Retina (tissue), 1 donor: ENCODE data around the gene FOXRED1.
"Not testable (repeated sequence)": the region's sequence is repeated elsewhere in the genome, so short reads cannot be mapped to it uniquely, and the experiment has no call there.

Source experiments
- DNase-seq: peaks from one replicate; pipeline ENCODE4 v3.0.0-alpha.2; 2016

Gene FOXRED1

GRCh38 chr11:126277780-126278179 lies 8.8 kb downstream of the FOXRED1 start:
- peak; percentile 40 for DNase-seq

GRCh38 chr11:126279191-126279590 lies 10.2 kb downstream of the FOXRED1 start:
- DNase-seq = no peak

- no peak for DNase-seq
These were observed 11.6 kb downstream of the FOXRED1 start for GRCh38 chr11:126280595-126280994.

- no peak for DNase-seq
These were observed 12.3 kb downstream of the FOXRED1 start for GRCh38 chr11:126281245-126281644.

GRCh38 chr11:126281666-126282175 lies 12.8 kb downstream of the FOXRED1 start:
- DNase-seq = no peak

- DNase-seq = peak; percentile 82
These were observed 13.4 kb downstream of the FOXRED1 start for GRCh38 chr11:126282361-126282735.

- DNase-seq = peak; percentile 86
These were observed 14.0 kb downstream of the FOXRED1 start, which contains the start of gene TIRAP for GRCh38 chr11:126282736-126283591. TIRAP (plus strand) TSS chr11:126283093; CDS start chr11:126290895, 7,802 bp downstream.

GRCh38 chr11:126284829-126285228 lies 15.9 kb downstream of the FOXRED1 start:
- no peak for DNase-seq

GRCh38 chr11:126288237-126288636 lies 19.3 kb downstream of the FOXRED1 start:
- no peak for DNase-seq

- no peak for DNase-seq
These were observed 21.9 kb downstream of the FOXRED1 start for GRCh38 chr11:126290887-126291286.

- DNase-seq = no peak
These were observed 24.8 kb downstream of the FOXRED1 start for GRCh38 chr11:126293726-126294125.

- DNase-seq = no peak
These were observed 28.1 kb downstream of the FOXRED1 start for GRCh38 chr11:126297004-126297403.

- DNase-seq = peak; percentile 98
These were observed 34.9 kb downstream of the FOXRED1 start, which contains the start of gene DCPS for GRCh38 chr11:126303623-126304456. DCPS (plus strand) TSS chr11:126304060; CDS start chr11:126304081, 21 bp downstream.

- DNase-seq = peak; percentile 43
These were observed 35.6 kb downstream of the FOXRED1 start for GRCh38 chr11:126304457-126305075.

GRCh38 chr11:126305699-126306098 lies 36.7 kb downstream of the FOXRED1 start:
- DNase-seq = no peak

- DNase-seq = no peak
These were observed 38.8 kb downstream of the FOXRED1 start for GRCh38 chr11:126307706-126308105.

GRCh38 chr11:126308271-126308671 lies 39.3 kb downstream of the FOXRED1 start:
- no peak for DNase-seq

GRCh38 chr11:126308771-126309170 lies 39.8 kb downstream of the FOXRED1 start:
- not testable (repeated sequence) for DNase-seq

- DNase-seq = peak; percentile 81
These were observed 41.4 kb downstream of the FOXRED1 start for GRCh38 chr11:126310200-126310991.

- DNase-seq = no peak
These were observed 42.0 kb downstream of the FOXRED1 start for GRCh38 chr11:126310992-126311310.

- DNase-seq = no peak
These were observed 42.7 kb downstream of the FOXRED1 start for GRCh38 chr11:126311401-126312291.
